Measurements from ENCODE around the gene MS4A6E.

Gene MS4A6E

DNA sequence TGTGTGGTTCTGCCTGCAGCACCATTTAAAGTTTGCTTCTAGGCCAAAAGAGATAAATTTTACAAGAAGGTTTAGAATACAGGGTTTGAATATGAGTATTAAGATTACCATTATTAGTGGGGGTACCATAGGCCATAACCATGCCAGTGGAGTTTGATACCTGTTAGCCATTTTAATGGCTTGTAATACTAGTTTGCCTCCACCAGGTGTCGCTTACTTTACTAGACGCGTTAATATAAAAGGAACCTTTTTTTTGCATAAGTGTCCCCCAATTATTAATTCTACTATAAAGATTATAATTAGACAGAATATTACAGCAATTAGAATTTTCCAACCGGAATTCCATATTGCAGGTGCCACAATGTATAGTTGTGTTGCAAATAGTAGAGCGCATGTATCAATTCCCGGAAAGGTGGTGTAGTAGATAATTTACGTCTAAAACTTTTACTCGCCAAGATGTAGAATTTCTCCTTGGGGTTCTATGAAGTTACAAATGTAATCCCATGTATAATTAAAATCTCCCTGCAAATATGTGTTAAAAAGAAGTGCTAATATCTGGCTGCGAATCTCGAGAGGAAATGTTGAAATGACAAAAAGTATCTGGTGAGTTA, 16.1 kb downstream of the MS4A6E start:
- TF ChIP-seq, protein P1, sequence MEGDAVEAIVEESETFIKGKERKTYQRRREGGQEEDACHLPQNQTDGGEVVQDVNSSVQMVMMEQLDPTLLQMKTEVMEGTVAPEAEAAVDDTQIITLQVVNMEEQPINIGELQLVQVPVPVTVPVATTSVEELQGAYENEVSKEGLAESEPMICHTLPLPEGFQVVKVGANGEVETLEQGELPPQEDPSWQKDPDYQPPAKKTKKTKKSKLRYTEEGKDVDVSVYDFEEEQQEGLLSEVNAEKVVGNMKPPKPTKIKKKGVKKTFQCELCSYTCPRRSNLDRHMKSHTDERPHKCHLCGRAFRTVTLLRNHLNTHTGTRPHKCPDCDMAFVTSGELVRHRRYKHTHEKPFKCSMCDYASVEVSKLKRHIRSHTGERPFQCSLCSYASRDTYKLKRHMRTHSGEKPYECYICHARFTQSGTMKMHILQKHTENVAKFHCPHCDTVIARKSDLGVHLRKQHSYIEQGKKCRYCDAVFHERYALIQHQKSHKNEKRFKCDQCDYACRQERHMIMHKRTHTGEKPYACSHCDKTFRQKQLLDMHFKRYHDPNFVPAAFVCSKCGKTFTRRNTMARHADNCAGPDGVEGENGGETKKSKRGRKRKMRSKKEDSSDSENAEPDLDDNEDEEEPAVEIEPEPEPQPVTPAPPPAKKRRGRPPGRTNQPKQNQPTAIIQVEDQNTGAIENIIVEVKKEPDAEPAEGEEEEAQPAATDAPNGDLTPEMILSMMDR (IDR thresholded peaks at IDR 0.05; ENCODE audit: low read depth, low read length) = 0 out of 2 replicates have a peak, but pooled peaks have one; percentile 26
- no peak overlapping the region for H3K27ac ChIP-seq
- peaks cover 5% of the 10 kb centered on the region for H3K27me3 ChIP-seq (ENCODE audit: insufficient read depth, low read depth, severe bottlenecking)
- no peaks in the 10 kb centered on the region for H3K36me3 ChIP-seq
- no peak for DNase-seq
- no peak overlapping the region for H3K4me3 ChIP-seq (ENCODE audit: low read depth, low read length)
- no peaks in the 10 kb centered on the region for H3K9me3 ChIP-seq (ENCODE audit: severe bottlenecking)

DNA sequence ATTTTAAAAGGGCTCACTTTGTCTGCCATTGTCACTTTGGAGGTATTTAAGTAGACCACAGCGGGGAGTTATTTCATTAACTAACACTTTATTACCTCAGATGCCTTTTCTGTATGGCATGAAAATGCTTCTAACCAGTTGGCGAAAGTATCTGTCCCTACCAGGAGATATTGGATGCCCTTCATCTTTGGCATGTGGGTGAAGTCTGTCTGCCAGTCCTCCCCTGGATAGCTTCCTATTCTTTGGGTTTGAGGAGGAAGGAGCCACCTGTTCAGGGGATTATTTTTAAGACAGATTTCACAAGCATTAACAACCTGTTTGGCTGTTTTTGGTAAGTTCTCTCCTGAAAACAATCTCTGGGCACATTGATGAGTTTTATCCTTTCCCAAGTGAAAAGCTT, 17.1 kb downstream of the MS4A6E start:
- Histone ChIP-seq H3K27ac (no peak overlapping the region), H3K9me3 (ENCODE audit: severe bottlenecking) (no peaks in the 10 kb centered on the region), H3K36me3 (no peaks in the 10 kb centered on the region), H3K4me3 (ENCODE audit: low read depth, low read length) (no peak overlapping the region), H3K27me3 (ENCODE audit: insufficient read depth, low read depth, severe bottlenecking) (peaks cover 13% of the 10 kb centered on the region)
- DNase-seq = no peak
- TF ChIP-seq, protein P1 (IDR thresholded peaks at IDR 0.05; ENCODE audit: low read depth, low read length) = no peak

DNA sequence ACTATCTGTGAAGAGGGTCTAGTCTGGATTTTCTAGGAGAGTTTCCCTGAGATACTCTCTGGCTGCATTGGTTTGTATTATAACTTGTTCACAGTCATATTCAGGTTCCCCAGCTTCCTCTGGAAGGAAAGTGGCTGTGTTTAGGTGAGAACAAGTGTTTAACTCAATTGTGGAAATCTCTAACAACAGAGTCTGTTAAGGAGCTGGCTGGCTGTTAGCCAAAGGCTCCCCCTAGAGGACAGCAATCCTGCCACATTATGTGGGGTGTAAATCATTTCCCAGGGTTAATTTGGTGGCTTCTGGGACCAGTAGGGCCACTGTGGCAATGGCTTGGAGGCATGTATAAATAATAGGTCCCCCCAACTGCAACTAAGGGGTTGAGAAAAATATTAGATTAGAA, 18.4 kb downstream of the MS4A6E start:
- TF ChIP-seq, protein P1 (IDR thresholded peaks at IDR 0.05; ENCODE audit: low read depth, low read length) = peak; percentile 52; the same call in 1 of the 2 replicates
- no peaks in the 10 kb centered on the region for H3K36me3 ChIP-seq
- H3K4me3 ChIP-seq (ENCODE audit: low read depth, low read length) = no peak overlapping the region
- H3K9me3 ChIP-seq (ENCODE audit: severe bottlenecking) = no peaks in the 10 kb centered on the region
- DNase-seq = peak; percentile 29
- H3K27me3 ChIP-seq (ENCODE audit: insufficient read depth, low read depth, severe bottlenecking) = peaks cover 21% of the 10 kb centered on the region
- no peak overlapping the region for H3K27ac ChIP-seq

DNA sequence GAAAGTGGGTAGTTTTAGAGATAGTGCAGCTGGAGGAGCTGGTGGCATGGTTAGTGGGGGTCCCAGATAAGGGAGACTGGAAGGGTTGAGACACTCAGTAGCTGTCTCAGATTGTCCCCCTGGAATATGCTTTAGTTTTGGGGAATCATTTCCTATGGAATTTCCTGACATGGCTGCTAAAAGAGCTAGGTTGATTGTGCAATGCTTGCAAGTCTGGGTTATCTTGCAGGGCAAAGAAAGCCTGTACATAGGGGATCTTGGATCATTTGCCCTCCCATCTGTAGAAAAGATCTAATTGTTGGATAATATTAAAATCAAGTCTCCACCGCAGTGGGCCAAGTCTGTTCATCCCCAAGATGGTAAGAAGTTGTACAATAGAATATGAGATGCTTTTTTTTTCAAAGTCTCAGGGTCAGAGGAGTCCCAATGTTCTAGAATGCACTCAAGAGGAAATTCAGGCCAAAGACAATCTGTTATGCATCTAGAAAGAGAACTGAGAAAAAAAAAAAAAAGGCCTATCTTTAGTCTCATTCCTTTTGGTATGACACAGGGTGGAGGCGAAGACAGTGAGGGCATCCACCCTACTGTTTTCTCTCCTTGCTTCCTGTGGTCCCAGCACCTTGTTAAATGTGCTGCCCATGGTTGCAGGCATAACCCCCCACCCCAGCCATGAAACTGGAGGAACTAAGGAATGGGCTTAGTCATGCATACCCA, 20.2 kb downstream of the MS4A6E start:
- no peak overlapping the region for H3K27ac ChIP-seq
- TF ChIP-seq, protein P1 (IDR thresholded peaks at IDR 0.05; ENCODE audit: low read depth, low read length) = no peak
- no peak overlapping the region for H3K4me3 ChIP-seq (ENCODE audit: low read depth, low read length)
- no peak for DNase-seq
- H3K9me3 ChIP-seq (ENCODE audit: severe bottlenecking) = no peaks in the 10 kb centered on the region
- no peaks in the 10 kb centered on the region for H3K36me3 ChIP-seq
- peaks cover 29% of the 10 kb centered on the region for H3K27me3 ChIP-seq (ENCODE audit: insufficient read depth, low read depth, severe bottlenecking)

DNA sequence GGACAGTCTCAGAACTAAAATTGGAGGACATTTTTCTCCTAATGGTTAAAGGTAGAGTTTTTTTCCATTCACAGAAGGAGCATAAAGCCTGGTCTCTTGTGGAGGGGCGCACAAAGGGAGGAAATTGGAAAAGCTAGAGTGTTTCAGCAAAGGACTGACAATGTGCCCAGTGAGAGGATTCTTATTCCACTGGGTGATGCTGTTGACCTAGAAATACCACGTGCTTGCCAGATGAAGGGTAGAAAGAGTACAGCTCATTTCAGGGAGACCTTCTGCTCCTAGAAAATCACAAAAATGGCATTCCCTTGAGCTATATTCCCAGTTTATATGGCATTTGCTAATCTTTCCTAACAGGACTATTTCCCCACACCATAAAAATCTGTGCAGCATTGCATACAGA, 21.1 kb downstream of the MS4A6E start:
- Histone ChIP-seq H3K4me3 (ENCODE audit: low read depth, low read length) (no peak overlapping the region), H3K27ac (no peak overlapping the region), H3K9me3 (ENCODE audit: severe bottlenecking) (no peaks in the 10 kb centered on the region), H3K36me3 (no peaks in the 10 kb centered on the region), H3K27me3 (ENCODE audit: insufficient read depth, low read depth, severe bottlenecking) (peaks cover 29% of the 10 kb centered on the region)
- TF ChIP-seq, protein P1 (IDR thresholded peaks at IDR 0.05; ENCODE audit: low read depth, low read length) = 0 out of 2 replicates have a peak, but pooled peaks have one; percentile 23
- no peak for DNase-seq

Measured in WERI-Rb-1 (cell line).